ENCODE data around the gene ZFPM1. TPM values are rescaled to one million over a fixed set of nuclear protein-coding genes. Genes with fewer than 3 reads are reported as not detected.

ZFPM1 gene
- total RNA-seq, 1 experiment from 2014 or later: 14.6 TPM

GRCh38 chr16:88444826-88445582 is 8.1 kb upstream of the ZFPM1 start:
- H2AFZ ChIP-seq (ENCODE audit: low read depth, low read length, poor library complexity, severe bottlenecking): no peak overlapping the region

GRCh38 chr16:88445583-88445960 is 7.5 kb upstream of the ZFPM1 start:
- BruUV-seq (replicated peaks): no TSS peak
- no peak for TF ChIP-seq JUND (IDR thresholded peaks at IDR 0.05)
- TF ChIP-seq YY1 (IDR thresholded peaks at IDR 0.05; ENCODE audit: extremely low read depth, insufficient replicate concordance, low read depth, low read length): no peak
- TF ChIP-seq CTCF (IDR thresholded peaks at IDR 0.05 in 2 of 3, conservative IDR thresholded peaks at IDR 0.05 in 1 of 3; ENCODE audit: borderline replicate concordance in 1 of 3, insufficient read depth in 1 of 3, low read depth in 2 of 3, low read length in 2 of 3): no peak
- TF ChIP-seq ZBTB33 (IDR thresholded peaks at IDR 0.05; ENCODE audit: extremely low read depth, insufficient replicate concordance, low read length): no peak
- no peak for TF ChIP-seq SRF (IDR thresholded peaks at IDR 0.05; ENCODE audit: low read depth)
- TF ChIP-seq SP1 (IDR thresholded peaks at IDR 0.05; ENCODE audit: low read depth): no peak
- no peak for TF ChIP-seq EZH2 (IDR thresholded peaks at IDR 0.05)
- no peak for TF ChIP-seq ELF1 (IDR thresholded peaks at IDR 0.05; ENCODE audit: borderline replicate concordance, low read depth)
- no peak for TF ChIP-seq TCF7L2 (IDR thresholded peaks at IDR 0.05; ENCODE audit: borderline replicate concordance, extremely low read depth, insufficient read depth, insufficient read length)
- no peak for TF ChIP-seq SIN3A (IDR thresholded peaks at IDR 0.05; ENCODE audit: low read depth)
- TF ChIP-seq EGR1 (IDR thresholded peaks at IDR 0.05; ENCODE audit: low read depth): no peak
- TF ChIP-seq MAX (IDR thresholded peaks at IDR 0.05): no peak
- no peak for TF ChIP-seq FOSL1 (IDR thresholded peaks at IDR 0.05; ENCODE audit: low read depth)
- TF ChIP-seq CEBPB (IDR thresholded peaks at IDR 0.05; ENCODE audit: low read depth): no peak
- TF ChIP-seq POLR2A (IDR thresholded peaks at IDR 0.05; ENCODE audit: borderline replicate concordance, extremely low read depth, insufficient read depth, insufficient read length): no peak
- TF ChIP-seq CBX3 (IDR thresholded peaks at IDR 0.05; ENCODE audit: low read depth): no peak
- no peak for TF ChIP-seq RAD21 (IDR thresholded peaks at IDR 0.05; ENCODE audit: low read depth)

More at GRCh38 chr16:88444826-88445582, 8.1 kb upstream of the ZFPM1 start:
- H3K27me3 ChIP-seq (ENCODE audit: insufficient read depth, low read length): no peaks in the 10 kb centered on the region
- no peak overlapping the region for H3K4me3 ChIP-seq (replicated peaks in 1 of 2; ENCODE audit: low read depth in 1 of 2, low read length in 2 of 2)
- no peaks in the 10 kb centered on the region for H3K79me2 ChIP-seq (ENCODE audit: insufficient read depth, low read length)
- H3K9ac ChIP-seq (ENCODE audit: low read length): no peak overlapping the region
- ChIA-PET RAD21 (ENCODE audit: low non-redundant PET in 1 of 2, low total read pairs in 2 of 2, uncharacterized antibody in 2 of 2, unreplicated experiment in 2 of 2) (interaction anchor here in 1 of 2 experiments (0.6 kb wide), 1 partner anchor 350 kb away, joined by 4 read pairs; no protein-coding TSS in a partner anchor), CTCF (no interaction called here), POLR2A (no interaction called here)
- peaks cover 7 to 19% of the 10 kb centered on the region in 2 experiments; a peak in 3 of 4 replicates for H3K4me1 ChIP-seq (ENCODE audit: control insufficient read depth in 1 of 2, insufficient read depth in 2 of 2, low read length in 2 of 2)
- no peaks in the 10 kb centered on the region for H3K9me3 ChIP-seq (ENCODE audit: control insufficient read depth in 1 of 2, insufficient read depth in 1 of 2, low read depth in 1 of 2, low read length in 2 of 2)
- no peaks in the 10 kb centered on the region for H4K20me1 ChIP-seq (ENCODE audit: insufficient read depth)
- H3K4me2 ChIP-seq (ENCODE audit: low read length): no peak overlapping the region
- no peak overlapping the region for H3K27ac ChIP-seq (ENCODE audit: low read depth, low read length)
- TF ChIP-seq POLR2AphosphoS5 (IDR thresholded peaks at IDR 0.05; ENCODE audit: low read depth, low read length): no peak
- no peak for TF ChIP-seq JUND (IDR thresholded peaks at IDR 0.05)
- no TSS peak for BruUV-seq (replicated peaks)
- intact Hi-C loops (cut with micrococcal nuclease): no loop called here
- no peaks in the 10 kb centered on the region for H3K9me2 ChIP-seq (ENCODE audit: insufficient read depth)
- ATAC-seq (no peak), DNase-seq (ENCODE audit: low read depth, low spot score) (no peak)
- no peaks in the 10 kb centered on the region for H3K36me3 ChIP-seq (ENCODE audit: control insufficient read depth in 1 of 2, insufficient read depth in 2 of 2, low read length in 2 of 2)

More at GRCh38 chr16:88445583-88445960, 7.5 kb upstream of the ZFPM1 start:
- Histone ChIP-seq H3K79me2 (ENCODE audit: insufficient read depth, low read length) (no peaks in the 10 kb centered on the region), H3K4me1 (ENCODE audit: control insufficient read depth in 1 of 2, insufficient read depth in 2 of 2, low read length in 2 of 2) (peaks cover 7 to 19% of the 10 kb centered on the region in 2 experiments; a peak in 3 of 4 replicates), H3K4me2 (ENCODE audit: low read length) (no peak overlapping the region), H3K4me3 (replicated peaks in 1 of 2; ENCODE audit: low read depth in 1 of 2, low read length in 2 of 2) (no peak overlapping the region), H3K9ac (ENCODE audit: low read length) (no peak overlapping the region), H3K9me2 (ENCODE audit: insufficient read depth) (no peaks in the 10 kb centered on the region), H3K9me3 (ENCODE audit: control insufficient read depth in 1 of 2, insufficient read depth in 1 of 2, low read depth in 1 of 2, low read length in 2 of 2) (no peaks in the 10 kb centered on the region), H3K36me3 (ENCODE audit: control insufficient read depth in 1 of 2, insufficient read depth in 2 of 2, low read length in 2 of 2) (no peaks in the 10 kb centered on the region), H3K27me3 (ENCODE audit: insufficient read depth, low read length) (no peaks in the 10 kb centered on the region), H3K27ac (ENCODE audit: low read depth, low read length) (no peak overlapping the region), H2AFZ (ENCODE audit: low read depth, low read length, poor library complexity, severe bottlenecking) (no peak overlapping the region), H4K20me1 (ENCODE audit: insufficient read depth) (no peaks in the 10 kb centered on the region)
- ChIA-PET POLR2A (no interaction called here), CTCF (no interaction called here), RAD21 (ENCODE audit: low non-redundant PET in 1 of 2, low total read pairs in 2 of 2, uncharacterized antibody in 2 of 2, unreplicated experiment in 2 of 2) (interaction anchor here in 1 of 2 experiments (0.6 kb wide), 1 partner anchor 349 kb away, joined by 4 read pairs; no protein-coding TSS in a partner anchor)
- no peak for DNase-seq (ENCODE audit: low read depth, low spot score)
- ATAC-seq: no peak
- intact Hi-C loops (cut with micrococcal nuclease): no loop called here

All from HCT116 (cell line).